A549 (cell line): Measurements from ENCODE around the gene BCL11B.

Experiments
- CTCF ChIP-seq: fragments of >200 bp; sonication (Bioruptor Twin); formaldehyde crosslinking; IDR thresholded peaks from 3 replicates; pipeline ENCODE4 v1.5.1; 2016
- EP300 ChIP-seq, 2 experiments: fragments of >200 bp; sonication (Bioruptor Twin); formaldehyde crosslinking; IDR thresholded peaks; 2 replicates in 1 of 2; 3 replicates in 1 of 2; pipeline ENCODE4 v1.6.1; 2016 to 2017
- JUN ChIP-seq, 2 experiments: fragments of >200 bp; sonication (Bioruptor Twin); formaldehyde crosslinking; IDR thresholded peaks; 2 replicates in 1 of 2; 3 replicates in 1 of 2; pipeline ENCODE4 v1.6.1; 2016 to 2017
- MAZ ChIP-seq: fragments of 150-350 bp; IDR thresholded peaks from 2 replicates; pipeline ENCODE4 v1.6.1; 2014; ENCODE audit warnings: antibody characterized with exemption, low read depth, low read length, borderline replicate concordance
- MYC ChIP-seq: IDR thresholded peaks from 2 replicates; pipeline ENCODE4 v1.6.1; 2012; ENCODE audit warnings: mild to moderate bottlenecking, inconsistent platforms, low read length, improper control_type of control experiment, borderline replicate concordance
- POLR2A ChIP-seq: IDR thresholded peaks from 2 replicates; pipeline ENCODE4 v1.6.1; 2012; ENCODE audit warnings: mild to moderate bottlenecking, low read length
- POLR2AphosphoS2 ChIP-seq: conservative IDR thresholded peaks from 2 replicates; pipeline ENCODE4 v1.6.1; 2012; ENCODE audit warnings: low read length, improper control_type of control experiment, inconsistent platforms
- SMC3 ChIP-seq: fragments of >200 bp; sonication (Bioruptor Twin); formaldehyde crosslinking; IDR thresholded peaks from 3 replicates; pipeline ENCODE4 v1.6.1; 2018; ENCODE audit warnings: inconsistent platforms

DNA sequence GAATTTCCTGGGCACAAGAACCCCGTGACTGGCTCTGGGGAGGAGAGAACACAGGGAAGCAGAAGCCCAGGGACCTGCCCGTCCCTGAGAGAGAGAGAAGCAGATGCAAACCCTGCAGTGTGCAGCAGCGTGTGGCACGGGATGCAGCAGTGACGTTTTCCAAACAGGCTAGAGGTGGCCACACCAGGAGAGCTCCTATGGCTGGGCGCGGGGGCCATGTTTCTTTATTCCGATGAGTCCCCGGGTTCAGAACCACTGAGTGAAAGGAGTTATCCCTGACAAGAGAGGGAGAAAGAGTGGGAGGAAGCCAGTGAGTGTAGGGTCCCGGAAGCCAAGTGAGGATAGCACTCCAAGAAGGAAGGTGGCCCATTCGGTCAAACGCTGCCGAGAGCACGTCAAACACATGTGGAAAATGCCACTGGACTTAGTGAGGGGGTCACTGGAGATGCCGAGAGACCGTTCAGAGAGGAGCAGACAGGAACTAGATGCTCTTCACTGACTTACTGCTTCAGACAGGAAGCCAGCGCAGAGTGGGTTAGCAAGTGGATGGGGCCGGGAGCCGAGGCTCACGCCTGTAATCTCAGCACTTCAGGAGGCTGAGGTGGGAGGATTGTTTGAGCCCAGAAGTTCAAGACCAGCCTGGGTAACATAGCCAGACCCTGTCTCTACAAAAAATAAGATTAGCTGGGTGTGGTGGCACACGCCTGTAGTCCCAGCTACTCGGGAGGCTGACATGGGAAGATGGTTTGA is 123.0 kb downstream of the BCL11B start:
- no peak for TF ChIP-seq CTCF
- no peak for TF ChIP-seq MYC
- TF ChIP-seq EP300 (IDR thresholded peaks at IDR 0.05), result no peak
- TF ChIP-seq POLR2A, result no peak
- no peak for TF ChIP-seq SMC3
- no peak for TF ChIP-seq MAZ
- no peak for TF ChIP-seq JUN (IDR thresholded peaks at IDR 0.05)
- TF ChIP-seq POLR2AphosphoS2, result no peak
